ES-I3 (cell line): ENCODE data around the gene DCC.

Experiments
- H3K36me3 ChIP-seq: 2 replicates; pipeline ENCODE4 v1.6.1; 2013; ENCODE audit warnings: mild to moderate bottlenecking, low read length, control low read depth, moderate library complexity; ENCODE audit not compliant: insufficient read depth
- H3K4me1 ChIP-seq: 2 replicates; pipeline ENCODE4 v1.6.1; 2013; ENCODE audit warnings: mild to moderate bottlenecking, control low read depth, low read length; ENCODE audit not compliant: insufficient read depth
- H3K9ac ChIP-seq: 2 replicates; pipeline ENCODE4 v1.6.1; 2013; ENCODE audit warnings: low read depth, mild to moderate bottlenecking, low read length, moderate library complexity
- H3K9me3 ChIP-seq: 2 replicates; pipeline ENCODE4 v1.6.1; 2013; ENCODE audit warnings: mild to moderate bottlenecking, low read length, moderate library complexity; ENCODE audit not compliant: control insufficient read depth, insufficient read depth

The DCC gene

DNA sequence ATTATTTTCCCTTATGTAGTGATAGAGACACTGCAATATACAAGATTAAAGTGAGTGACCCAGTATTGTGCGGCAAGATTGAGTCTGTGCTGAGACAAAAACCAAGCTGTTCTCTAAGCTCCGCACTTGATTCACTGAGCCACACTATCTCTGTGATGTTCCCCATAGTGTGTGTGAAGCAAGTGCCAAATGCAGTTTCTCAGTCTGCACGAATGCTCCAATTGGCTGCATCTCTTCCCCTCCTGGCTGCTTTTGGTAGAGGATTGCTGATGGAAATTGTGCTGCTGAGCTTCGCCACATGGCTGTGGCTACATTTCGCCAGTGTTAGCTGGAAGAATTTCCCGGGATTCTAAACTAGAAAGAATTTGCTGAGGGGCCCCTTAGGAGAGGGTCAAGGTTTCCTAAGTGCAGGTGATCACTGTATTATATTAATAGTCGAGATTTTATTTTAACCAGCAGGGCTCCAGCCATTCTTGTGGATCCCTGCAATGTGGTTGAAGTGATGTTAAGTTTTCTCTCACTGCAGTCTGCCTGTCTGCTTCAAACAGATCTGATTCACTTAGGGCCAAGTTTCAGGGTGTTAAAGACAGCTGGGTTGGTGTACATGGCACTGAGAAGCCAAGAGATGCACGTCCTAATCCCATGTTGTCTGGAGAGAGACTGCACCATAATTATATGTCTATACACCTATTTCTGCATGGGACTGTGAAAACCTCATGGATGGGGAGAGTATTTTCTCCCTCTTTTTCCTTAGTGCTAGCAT lies 317.2 kb downstream of the DCC start:
- Histone ChIP-seq H3K4me1 (no peaks in the 10 kb centered on the region), H3K9ac (no peak overlapping the region), H3K36me3 (no peaks in the 10 kb centered on the region), H3K9me3 (no peaks in the 10 kb centered on the region)

DNA sequence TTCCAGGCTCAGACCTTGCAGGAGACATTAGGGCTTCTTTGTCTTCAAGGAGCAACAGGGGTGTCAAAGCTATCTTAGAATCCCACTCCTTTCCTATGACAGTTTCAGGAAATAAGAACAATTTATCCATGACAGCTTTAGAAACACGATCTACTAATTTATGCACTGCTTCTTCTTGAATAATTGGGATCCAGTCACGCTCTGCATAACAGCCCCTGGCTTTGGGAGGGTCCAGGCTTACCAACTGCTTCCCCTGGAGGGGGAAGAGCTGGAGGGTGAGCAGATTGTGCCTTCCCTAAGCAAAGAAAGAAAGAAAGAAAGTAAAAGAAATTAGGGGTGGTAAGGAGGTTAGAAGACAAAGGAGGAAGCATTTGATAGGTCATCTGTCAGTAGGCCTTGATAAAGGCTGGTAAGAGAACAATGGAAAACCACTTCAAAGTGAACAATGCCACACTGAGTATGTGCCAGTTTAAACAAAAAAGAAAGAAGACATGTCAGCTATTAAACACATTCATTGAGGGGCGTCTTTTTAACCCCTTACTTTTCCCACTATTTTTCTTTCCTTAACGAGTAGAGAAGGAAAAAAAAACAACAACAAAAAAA lies 327.6 kb downstream of the DCC start:
- Histone ChIP-seq H3K9me3 (no peaks in the 10 kb centered on the region), H3K9ac (no peak overlapping the region), H3K4me1 (no peaks in the 10 kb centered on the region), H3K36me3 (no peaks in the 10 kb centered on the region)

DNA sequence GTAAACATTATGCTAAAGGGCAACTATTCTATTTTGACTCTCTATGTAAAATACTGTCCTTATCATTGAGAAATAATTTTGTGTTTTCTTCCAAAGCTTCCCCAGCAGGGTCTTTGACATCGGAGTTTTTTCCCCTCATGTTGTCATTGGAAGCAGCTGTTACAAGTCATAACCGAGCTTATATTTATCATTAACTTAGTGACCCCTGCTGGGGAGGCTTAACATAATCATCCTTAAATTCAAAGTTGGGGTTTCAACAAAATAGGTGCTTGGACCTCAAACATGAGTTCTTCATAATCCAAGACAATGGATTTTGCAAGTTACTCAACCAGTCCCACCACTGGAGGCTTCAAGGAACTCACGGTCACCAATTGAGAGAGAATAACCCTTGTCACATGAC lies 330.9 kb downstream of the DCC start:
- Histone ChIP-seq H3K9me3 (no peaks in the 10 kb centered on the region; the same call in 1 of the 2 replicates), H3K36me3 (no peaks in the 10 kb centered on the region)

DNA sequence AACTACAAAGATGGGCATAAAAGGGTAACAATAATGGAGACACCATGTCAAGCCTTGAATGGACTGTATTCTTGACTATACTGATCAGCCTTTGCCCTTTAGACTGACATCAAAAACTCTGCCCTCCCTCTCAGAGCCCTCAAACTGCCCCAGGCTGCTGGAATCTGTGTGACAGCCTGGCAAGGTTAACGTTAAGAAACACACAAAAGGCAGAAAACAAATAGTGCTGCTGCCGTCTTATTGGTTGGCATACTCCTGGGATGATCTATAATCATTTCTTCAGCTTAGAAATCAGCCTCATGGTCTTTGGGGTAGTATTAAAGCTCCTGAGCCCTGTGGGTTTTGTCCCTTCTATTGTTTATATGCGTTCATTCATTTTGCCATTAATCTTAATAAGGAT lies 338.0 kb downstream of the DCC start:
- Histone ChIP-seq H3K4me1 (peaks cover 11% of the 10 kb centered on the region; the same call in 1 of the 2 replicates), H3K9ac (no peak overlapping the region), H3K9me3 (no peaks in the 10 kb centered on the region; the same call in 1 of the 2 replicates), H3K36me3 (no peaks in the 10 kb centered on the region)

More for the DNA sequence above, 330.9 kb downstream of the DCC start:
- Histone ChIP-seq H3K9ac (no peak overlapping the region), H3K4me1 (no peaks in the 10 kb centered on the region)

DNA sequence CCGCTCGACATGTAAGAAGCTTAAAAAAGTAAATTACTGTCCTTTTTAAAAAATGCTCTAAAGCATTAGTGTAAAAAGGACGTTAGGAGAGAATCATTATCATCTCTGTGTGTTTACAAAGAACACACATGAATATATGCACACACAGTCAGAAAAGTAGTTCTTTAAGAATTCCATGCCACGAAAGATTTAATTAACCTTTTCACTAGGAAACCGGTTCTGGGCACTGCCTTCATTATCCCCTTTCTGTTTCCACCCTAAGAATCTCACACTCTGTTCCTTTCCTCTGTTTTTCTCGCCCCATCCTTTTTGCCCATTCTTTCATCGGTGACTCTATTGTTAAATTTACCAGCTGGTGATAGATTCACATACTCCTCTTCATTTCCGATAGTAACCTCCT lies 338.6 kb downstream of the DCC start:
- H3K4me1 ChIP-seq = peaks cover 11% of the 10 kb centered on the region; the same call in 1 of the 2 replicates
- no peaks in the 10 kb centered on the region for H3K9me3 ChIP-seq
- H3K9ac ChIP-seq = no peak overlapping the region
- H3K36me3 ChIP-seq = no peaks in the 10 kb centered on the region

DNA sequence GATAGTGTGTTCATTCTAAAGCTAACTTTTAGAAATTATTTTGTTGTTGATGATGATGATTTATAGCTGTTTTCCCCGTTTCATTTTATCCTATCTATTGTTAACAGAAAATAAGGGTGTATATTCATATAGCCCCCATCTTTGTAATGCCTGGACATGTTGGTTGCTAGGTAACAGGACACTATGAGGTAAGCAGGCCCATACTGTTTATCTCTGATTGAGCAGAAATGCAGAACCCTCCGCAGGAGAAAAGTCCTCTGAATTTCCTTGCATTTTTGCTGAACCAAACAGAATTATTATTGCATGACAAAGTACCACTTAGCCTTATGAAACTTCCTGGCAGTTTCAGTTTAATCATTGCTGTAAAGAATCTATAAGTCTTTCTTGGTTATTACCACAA lies 339.4 kb downstream of the DCC start:
- Histone ChIP-seq H3K9me3 (no peaks in the 10 kb centered on the region), H3K4me1 (peaks cover 11% of the 10 kb centered on the region; the same call in 1 of the 2 replicates), H3K9ac (no peak overlapping the region), H3K36me3 (no peaks in the 10 kb centered on the region)

DNA sequence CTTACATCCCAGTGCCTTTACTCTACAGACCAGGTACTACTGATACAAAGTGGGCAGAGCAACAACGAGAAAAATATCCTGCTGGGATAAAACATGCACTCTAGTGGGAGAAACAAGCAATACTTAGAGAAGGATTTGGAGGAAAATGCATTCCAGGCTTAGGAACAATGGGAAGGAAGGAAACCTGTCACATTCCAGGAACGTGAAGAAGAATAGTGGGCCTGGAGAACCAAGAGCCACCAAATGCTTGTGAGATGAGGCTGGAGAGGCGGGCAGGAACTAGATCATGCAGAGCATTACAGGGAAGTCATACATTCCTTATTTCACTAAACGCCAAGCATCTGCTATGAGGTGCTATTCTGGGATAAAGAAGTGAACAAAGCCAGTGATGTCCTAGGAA lies 342.3 kb downstream of the DCC start:
- Histone ChIP-seq H3K9me3 (no peaks in the 10 kb centered on the region), H3K9ac (no peak overlapping the region), H3K4me1 (peaks cover 11% of the 10 kb centered on the region; the same call in 1 of the 2 replicates), H3K36me3 (no peaks in the 10 kb centered on the region)

DNA sequence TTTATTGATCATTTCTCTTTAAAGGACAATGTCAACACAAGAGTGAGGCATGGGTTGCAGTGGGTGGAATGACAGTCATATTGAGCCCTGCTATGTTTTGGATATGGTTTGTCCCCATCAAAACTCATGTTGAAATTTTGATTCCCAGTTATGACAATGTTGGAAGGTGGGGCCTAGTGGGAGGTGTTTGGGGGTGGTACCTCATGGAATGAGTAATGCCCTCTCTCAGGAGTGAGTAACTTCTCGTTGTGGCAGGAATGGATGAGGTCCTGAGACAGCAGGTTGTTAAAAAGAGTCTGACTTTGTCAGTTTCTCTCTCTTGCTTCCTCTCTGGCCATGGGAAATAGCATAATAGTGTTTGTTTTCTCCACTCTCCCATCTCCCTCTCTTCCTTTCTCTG lies 345.3 kb downstream of the DCC start:
- Histone ChIP-seq H3K36me3 (no peaks in the 10 kb centered on the region), H3K9ac (no peak overlapping the region), H3K4me1 (peaks cover 5% of the 10 kb centered on the region; the same call in 1 of the 2 replicates), H3K9me3 (no peaks in the 10 kb centered on the region)

DNA sequence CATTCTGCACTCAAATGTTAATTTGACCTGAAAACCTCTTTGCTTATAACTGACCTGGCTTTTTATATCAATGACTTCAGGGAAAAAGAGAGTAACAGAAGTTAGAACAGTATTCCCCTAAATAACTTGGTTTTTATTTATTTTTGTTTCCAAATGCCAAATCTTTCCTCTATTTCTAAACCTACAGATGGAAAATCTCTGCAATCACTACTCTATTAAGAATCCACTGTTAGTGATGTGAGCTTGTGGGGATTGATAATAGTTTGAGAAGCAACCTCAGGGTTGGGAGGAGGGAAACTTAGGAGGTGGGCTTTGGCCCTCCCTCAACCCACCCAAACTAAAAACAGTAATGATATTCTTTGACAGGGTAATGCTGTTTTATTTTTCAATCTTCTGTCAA lies 351.8 kb downstream of the DCC start:
- no peaks in the 10 kb centered on the region for H3K9me3 ChIP-seq
- H3K36me3 ChIP-seq = no peaks in the 10 kb centered on the region
- no peak overlapping the region for H3K9ac ChIP-seq
- no peaks in the 10 kb centered on the region for H3K4me1 ChIP-seq

DNA sequence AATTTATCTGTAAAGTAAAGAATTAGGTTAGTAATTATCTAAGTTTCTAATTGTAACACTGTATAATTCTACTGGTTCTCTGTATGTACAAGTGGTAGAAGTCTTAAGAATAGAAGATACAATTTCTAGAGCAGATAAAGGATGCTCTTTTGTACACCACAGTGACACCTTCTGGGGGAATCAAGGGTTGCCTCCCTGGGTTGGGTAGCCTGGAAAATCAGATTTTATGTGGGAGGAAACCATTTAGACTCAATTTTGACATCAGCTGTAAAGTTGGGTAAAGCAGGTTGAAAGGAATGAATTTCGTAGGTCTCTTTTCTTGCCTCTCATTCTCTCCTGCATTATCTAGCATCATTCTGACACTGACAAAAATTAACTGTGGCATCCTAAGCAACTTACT lies 354.8 kb downstream of the DCC start:
- H3K36me3 ChIP-seq = no peaks in the 10 kb centered on the region
- no peaks in the 10 kb centered on the region for H3K4me1 ChIP-seq
- no peak overlapping the region for H3K9ac ChIP-seq
- H3K9me3 ChIP-seq = no peaks in the 10 kb centered on the region

DNA sequence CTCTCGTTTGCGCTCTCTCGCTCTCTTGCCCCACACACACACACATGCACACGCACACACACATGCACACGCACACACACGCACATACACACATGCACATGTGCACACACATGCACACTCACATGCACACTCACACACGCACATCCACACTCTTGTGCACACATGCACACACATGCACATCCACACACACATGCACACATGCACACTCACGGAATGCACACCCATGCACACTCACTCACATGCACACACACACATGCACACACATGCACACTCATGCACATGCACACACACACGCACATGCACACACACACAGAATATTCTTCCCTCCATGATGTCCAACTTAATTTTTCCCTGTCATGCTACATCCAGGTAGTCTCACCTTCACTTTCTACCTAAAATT lies 360.1 kb downstream of the DCC start:
- Histone ChIP-seq H3K9ac (no peak overlapping the region), H3K36me3 (no peaks in the 10 kb centered on the region), H3K9me3 (no peaks in the 10 kb centered on the region), H3K4me1 (peaks cover 4% of the 10 kb centered on the region; the same call in 1 of the 2 replicates)

DNA sequence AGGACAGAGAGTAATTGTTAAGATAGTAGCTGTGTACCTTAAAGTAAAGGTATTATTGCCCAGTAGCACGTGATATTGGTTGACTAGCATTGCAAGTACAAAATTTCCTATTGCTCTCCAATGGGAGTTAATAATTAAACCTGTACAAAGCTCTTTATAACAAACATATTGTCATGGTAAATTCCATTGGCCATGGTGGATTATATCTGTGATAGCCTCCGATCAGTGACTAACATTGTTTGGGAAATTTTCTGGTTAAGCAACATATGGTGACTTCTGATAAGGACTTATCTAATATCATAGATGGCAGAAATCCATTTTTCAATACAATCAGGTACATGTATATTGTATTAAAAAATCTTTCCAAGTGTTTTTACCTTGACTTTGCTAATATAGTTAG lies 360.8 kb downstream of the DCC start:
- Histone ChIP-seq H3K9ac (no peak overlapping the region), H3K36me3 (no peaks in the 10 kb centered on the region), H3K9me3 (no peaks in the 10 kb centered on the region), H3K4me1 (peaks cover 4% of the 10 kb centered on the region; the same call in 1 of the 2 replicates)

DNA sequence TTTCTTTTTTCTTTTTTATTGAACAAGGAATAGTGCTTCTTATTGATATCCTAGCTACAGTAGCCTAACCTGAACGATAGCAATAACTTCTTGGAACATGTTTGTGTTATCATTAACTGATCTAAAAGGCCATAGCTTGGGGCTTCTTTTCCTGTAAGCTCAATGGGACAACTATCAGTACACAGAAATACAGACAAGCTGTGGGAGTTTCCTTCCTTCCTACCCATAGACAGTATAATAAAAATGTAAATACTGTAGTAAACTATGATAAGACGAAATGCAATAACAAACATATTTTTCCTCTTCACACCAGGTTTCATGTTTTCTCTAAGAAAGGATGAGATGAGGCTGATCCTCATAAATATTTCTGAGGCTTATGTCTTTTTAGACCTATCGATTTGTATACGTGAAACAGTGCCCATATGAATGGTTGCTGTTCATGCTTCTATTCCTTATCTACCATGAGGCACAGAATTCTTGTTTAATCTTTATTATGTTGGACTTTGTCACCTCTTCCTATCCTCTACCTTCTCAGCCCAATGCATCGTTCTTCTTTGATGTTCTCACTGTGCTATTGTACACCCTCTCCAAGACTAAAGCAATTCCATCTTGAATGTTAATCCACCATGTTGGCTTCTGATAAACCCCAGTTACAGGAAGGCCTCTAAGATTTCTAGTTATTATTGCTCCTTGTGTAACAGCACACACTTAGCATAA lies 361.4 kb downstream of the DCC start:
- Histone ChIP-seq H3K9me3 (no peaks in the 10 kb centered on the region), H3K36me3 (no peaks in the 10 kb centered on the region), H3K9ac (no peak overlapping the region), H3K4me1 (peaks cover 4% of the 10 kb centered on the region; the same call in 1 of the 2 replicates)

DNA sequence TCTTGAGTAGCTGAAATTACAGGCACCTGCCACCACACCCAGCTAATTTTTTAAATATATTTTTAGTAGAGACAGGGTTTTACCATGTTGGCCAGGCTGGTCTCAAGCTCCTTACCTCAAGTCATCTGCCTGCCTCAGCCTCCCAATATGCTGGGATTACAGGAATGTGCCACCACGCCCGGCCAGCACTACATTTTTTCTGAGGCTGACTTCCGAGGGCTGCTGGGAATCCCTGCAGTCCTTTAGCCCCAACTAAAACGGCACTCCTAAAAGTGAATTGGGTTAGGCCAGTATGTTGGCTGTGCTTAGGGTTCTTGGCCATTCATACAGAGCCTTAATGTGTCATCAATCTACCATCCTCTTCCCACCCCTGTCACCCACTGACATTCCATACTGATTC lies 375.4 kb downstream of the DCC start:
- H3K9me3 ChIP-seq = no peaks in the 10 kb centered on the region
- H3K4me1 ChIP-seq = no peaks in the 10 kb centered on the region
- no peaks in the 10 kb centered on the region for H3K36me3 ChIP-seq
- no peak overlapping the region for H3K9ac ChIP-seq

DNA sequence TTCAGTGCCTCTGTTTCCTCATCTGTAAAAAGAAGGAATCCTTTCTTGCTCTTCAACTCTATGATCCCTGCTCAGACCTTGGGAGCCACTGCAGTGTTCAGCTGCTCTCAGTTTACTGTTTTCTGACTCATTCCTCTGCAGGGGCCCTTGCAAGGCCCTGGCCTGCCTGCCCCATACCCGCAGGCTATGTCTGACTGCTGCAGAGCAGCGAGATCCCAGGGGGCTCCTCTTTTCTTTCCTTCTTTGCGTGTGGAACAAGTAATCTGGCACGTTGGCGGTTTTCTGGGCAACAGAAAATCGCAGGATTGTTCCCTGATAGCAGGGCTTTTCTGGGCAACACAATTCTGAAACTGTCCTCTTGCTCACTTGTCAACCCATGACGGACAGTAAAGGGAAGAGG lies 376.0 kb downstream of the DCC start:
- H3K36me3 ChIP-seq = no peaks in the 10 kb centered on the region
- no peaks in the 10 kb centered on the region for H3K4me1 ChIP-seq

More for the DNA sequence above, 376.0 kb downstream of the DCC start:
- no peak overlapping the region for H3K9ac ChIP-seq
- H3K9me3 ChIP-seq = no peaks in the 10 kb centered on the region
